Liver (tissue), 9 donors: ENCODE results near the gene DLEC1. TPM values are rescaled to one million over a fixed set of nuclear protein-coding genes. Genes with fewer than 3 reads are reported as not detected.

Experiments
- DNase-seq: peaks from one replicate; pipeline ENCODE4 v3.0.0-alpha.2; 2017; ENCODE audit warnings: low spot score
- H3K27ac ChIP-seq, 2 donors: one replicate each; pipeline ENCODE4 v1.7.0; 2013; ENCODE audit warnings: inconsistent platforms in 2 of 2, low read length in 2 of 2, control low read depth in 1 of 2, low read depth in 1 of 2, mild to moderate bottlenecking in 1 of 2
- H3K27me3 ChIP-seq, 4 donors: one replicate each; pipeline versions ENCODE4 v1.6.1 to v1.7.0; 2013; ENCODE audit warnings: low read length in 3 of 4, inconsistent platforms in 1 of 4, mild to moderate bottlenecking in 1 of 4, moderate library complexity in 1 of 4; ENCODE audit not compliant: control insufficient read depth in 4 of 4, insufficient read depth in 4 of 4
- H3K36me3 ChIP-seq, 4 donors: one replicate each; pipeline versions ENCODE4 v1.6.1 to v1.7.0; 2013; ENCODE audit warnings: low read length in 3 of 4, mild to moderate bottlenecking in 3 of 4, low read depth in 1 of 4, moderate library complexity in 1 of 4; ENCODE audit not compliant: control insufficient read depth in 4 of 4, insufficient read depth in 3 of 4
- H3K4me1 ChIP-seq, 4 donors: one replicate each; pipeline versions ENCODE4 v1.6.1 to v1.7.0; 2013; ENCODE audit warnings: low read length in 3 of 4, mild to moderate bottlenecking in 3 of 4, moderate library complexity in 1 of 4; ENCODE audit not compliant: control insufficient read depth in 4 of 4, insufficient read depth in 4 of 4
- H3K4me3 ChIP-seq, 3 donors: one replicate each; pipeline versions ENCODE4 v1.6.1 to v1.7.0; 2013; ENCODE audit warnings: low read length in 3 of 3, control low read depth in 1 of 3, low read depth in 1 of 3, mild to moderate bottlenecking in 1 of 3
- H3K9ac ChIP-seq, 2 donors: one replicate each; pipeline ENCODE4 v1.7.0; 2013; ENCODE audit warnings: low read length in 2 of 2, mild to moderate bottlenecking in 2 of 2, moderate library complexity in 2 of 2, control low read depth in 1 of 2, low read depth in 1 of 2
- H3K9me3 ChIP-seq, 4 donors: one replicate each; pipeline versions ENCODE4 v1.6.1 to v1.7.0; 2013; ENCODE audit warnings: low read length in 3 of 4; ENCODE audit not compliant: control insufficient read depth in 4 of 4
- EGR1 ChIP-seq, 2 donors: IDR thresholded peaks; 2 replicates each; pipeline ENCODE4 v1.6.1; 2016 to 2018; ENCODE audit warnings: antibody characterized with exemption in 2 of 2, low read depth in 2 of 2
- FOXA1 ChIP-seq: IDR thresholded peaks from 2 replicates; pipeline ENCODE4 v1.6.1; 2016; ENCODE audit warnings: antibody characterized with exemption
- FOXA2 ChIP-seq: IDR thresholded peaks from 2 replicates; pipeline ENCODE4 v1.6.1; 2016; ENCODE audit warnings: antibody characterized with exemption
- GABPA ChIP-seq, 2 donors: IDR thresholded peaks in 1 of 2; conservative IDR thresholded peaks in 1 of 2; 2 replicates each; pipeline ENCODE4 v1.6.1; 2016; ENCODE audit warnings: antibody characterized with exemption in 2 of 2, mild to moderate bottlenecking in 1 of 2, moderate library complexity in 1 of 2
- HNF4A ChIP-seq, 2 donors: conservative IDR thresholded peaks; 2 replicates each; pipeline ENCODE4 v1.6.1; 2016; ENCODE audit warnings: antibody characterized with exemption in 2 of 2, mild to moderate bottlenecking in 2 of 2
- HNF4G ChIP-seq: IDR thresholded peaks from 2 replicates; pipeline ENCODE4 v1.6.1; 2016; ENCODE audit warnings: antibody characterized with exemption
- JUND ChIP-seq, 2 donors: IDR thresholded peaks; 2 replicates each; pipeline ENCODE4 v1.6.1; 2016; ENCODE audit warnings: antibody characterized with exemption in 2 of 2
- NR2F2 ChIP-seq: IDR thresholded peaks from 2 replicates; pipeline ENCODE4 v1.6.1; 2016; ENCODE audit warnings: antibody characterized with exemption
- RAD21 ChIP-seq, 2 donors: IDR thresholded peaks; 2 replicates each; pipeline ENCODE4 v1.6.1; 2016; ENCODE audit warnings: antibody characterized with exemption in 2 of 2, mild to moderate bottlenecking in 2 of 2
- RXRA ChIP-seq, 2 donors: IDR thresholded peaks; 2 replicates each; pipeline ENCODE4 v1.6.1; 2017 to 2018; ENCODE audit warnings: antibody characterized with exemption in 2 of 2, mild to moderate bottlenecking in 1 of 2
- TAF1 ChIP-seq: conservative IDR thresholded peaks from 2 replicates; pipeline ENCODE4 v1.6.1; 2016; ENCODE audit warnings: antibody characterized with exemption, mild to moderate bottlenecking
- YY1 ChIP-seq: IDR thresholded peaks from 2 replicates; pipeline ENCODE4 v1.6.1; 2016; ENCODE audit warnings: antibody characterized with exemption, mild to moderate bottlenecking
- WGBS: extraction: QIAGEN DNeasy Blood & Tissue Kit; methylation state at CpG from one replicate; pipeline ENCODE4 v1.1.7; 2013; 5-methylcytosine and 5-hydroxymethylcytosine counted together
- polyA plus RNA-seq, 2 donors: library from polyadenylated mRNA; stranded (reverse) in 1 of 2; unstranded in 1 of 2; fragments of 200-250 nt in 1 of 2; fragments of >200 nt in 1 of 2; fragmentation: Nextera tagmentation in 1 of 2; extraction: Ambion mirVana in 1 of 2; gene quantifications; one replicate each; pipeline versions ENCODE4 v1.2.1 to v1.2.3, GENCODE V29; 2013 to 2015
- total RNA-seq, 2 donors: library from RNA; depleted of rRNA; stranded (reverse); fragments of >200 nt; gene quantifications; one replicate each; pipeline ENCODE4 v1.2.3, GENCODE V29; 2014
- TF ChIP-seq, protein P1 (sequence below): IDR thresholded peaks from 2 replicates; pipeline ENCODE4 v1.6.1; 2016; ENCODE audit warnings: antibody characterized with exemption
- TF ChIP-seq, protein P2 (sequence below): IDR thresholded peaks from 2 replicates; pipeline ENCODE4 v1.6.1; 2016; ENCODE audit warnings: antibody characterized with exemption
- TF ChIP-seq, protein P3 (sequence below): IDR thresholded peaks from 2 replicates; pipeline ENCODE4 v1.6.1; 2016; ENCODE audit warnings: antibody characterized with exemption
- TF ChIP-seq, protein P4 (sequence below): fragments of 150-350 bp; IDR thresholded peaks from 2 replicates; pipeline ENCODE4 v1.5.1; 2017; ENCODE audit warnings: improper control_type of control experiment, low read depth, low read length; ENCODE audit not compliant: missing input control
- donor health status: healthy.
- donor health status: healthy.
- donor health status: healthy.
- donor health status: healthy.
- donor health status: healthy.

Gene DLEC1
- total and polyA plus RNA-seq, 4 donors: 0.09 to 0.63 (median 0.30) TPM

DNA sequence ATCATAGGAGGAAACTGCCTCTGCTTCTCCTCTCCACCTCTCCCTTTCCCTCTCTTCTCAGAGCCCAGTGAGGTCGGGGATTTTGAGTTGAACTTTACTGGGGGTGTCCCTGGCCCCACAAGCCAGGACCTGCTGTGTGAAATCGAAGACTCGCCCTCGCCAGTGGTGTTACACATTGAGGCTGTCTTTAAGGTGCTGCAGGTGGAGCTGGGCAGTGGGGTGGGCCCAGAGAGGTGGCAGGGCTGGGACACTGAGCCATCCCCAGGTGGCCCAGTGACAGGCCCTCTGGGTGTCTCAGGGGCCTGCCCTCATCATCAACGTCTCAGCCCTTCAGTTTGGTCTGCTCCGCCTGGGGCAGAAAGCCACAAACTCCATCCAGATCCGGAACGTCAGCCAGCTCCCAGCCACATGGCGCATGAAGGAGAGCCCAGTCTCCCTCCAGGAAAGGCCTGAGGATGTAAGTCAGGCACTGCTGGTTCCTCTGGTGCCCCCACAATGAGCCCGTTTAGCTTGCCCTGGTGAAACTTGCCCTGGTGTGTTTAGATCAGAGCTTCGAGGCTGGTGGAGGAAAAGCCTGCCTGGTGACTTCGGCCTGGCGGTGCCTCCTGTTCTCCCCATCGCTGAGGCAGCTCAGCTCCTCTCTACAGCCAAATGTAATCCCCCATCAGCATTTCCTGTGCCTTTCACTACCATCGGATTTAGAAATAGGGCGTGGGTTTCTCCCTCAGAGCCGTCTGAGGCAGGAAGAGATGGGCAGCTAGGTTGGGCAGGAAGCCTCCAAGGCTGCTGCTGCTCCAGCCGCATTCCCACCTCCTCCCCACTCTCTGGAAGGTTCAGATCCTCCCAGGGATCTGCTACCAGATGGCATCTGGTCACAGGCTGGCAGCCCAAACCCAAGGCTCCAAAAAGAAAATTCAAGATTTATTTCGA lies 58.7 kb downstream of the DLEC1 start:
- Histone ChIP-seq H3K4me1 (no peaks in the 10 kb centered on the region), H3K4me3 (no peak overlapping the region), H3K27me3 (no peaks in the 10 kb centered on the region), H3K36me3 (no peaks in the 10 kb centered on the region), H3K9me3 (no peaks in the 10 kb centered on the region), H3K9ac (no peak overlapping the region), H3K27ac (no peak overlapping the region)
- DNase-seq: no peak
- TF ChIP-seq FOXA1: no peak
- TF ChIP-seq, protein P1, sequence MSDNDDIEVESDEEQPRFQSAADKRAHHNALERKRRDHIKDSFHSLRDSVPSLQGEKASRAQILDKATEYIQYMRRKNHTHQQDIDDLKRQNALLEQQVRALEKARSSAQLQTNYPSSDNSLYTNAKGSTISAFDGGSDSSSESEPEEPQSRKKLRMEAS: no peak
- TF ChIP-seq YY1: no peak
- TF ChIP-seq, protein P2, sequence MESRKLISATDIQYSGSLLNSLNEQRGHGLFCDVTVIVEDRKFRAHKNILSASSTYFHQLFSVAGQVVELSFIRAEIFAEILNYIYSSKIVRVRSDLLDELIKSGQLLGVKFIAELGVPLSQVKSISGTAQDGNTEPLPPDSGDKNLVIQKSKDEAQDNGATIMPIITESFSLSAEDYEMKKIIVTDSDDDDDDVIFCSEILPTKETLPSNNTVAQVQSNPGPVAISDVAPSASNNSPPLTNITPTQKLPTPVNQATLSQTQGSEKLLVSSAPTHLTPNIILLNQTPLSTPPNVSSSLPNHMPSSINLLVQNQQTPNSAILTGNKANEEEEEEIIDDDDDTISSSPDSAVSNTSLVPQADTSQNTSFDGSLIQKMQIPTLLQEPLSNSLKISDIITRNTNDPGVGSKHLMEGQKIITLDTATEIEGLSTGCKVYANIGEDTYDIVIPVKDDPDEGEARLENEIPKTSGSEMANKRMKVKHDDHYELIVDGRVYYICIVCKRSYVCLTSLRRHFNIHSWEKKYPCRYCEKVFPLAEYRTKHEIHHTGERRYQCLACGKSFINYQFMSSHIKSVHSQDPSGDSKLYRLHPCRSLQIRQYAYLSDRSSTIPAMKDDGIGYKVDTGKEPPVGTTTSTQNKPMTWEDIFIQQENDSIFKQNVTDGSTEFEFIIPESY: no peak
- TF ChIP-seq EGR1 (IDR thresholded peaks at IDR 0.05; ENCODE audit: low read depth in 2 of 2): no peak
- TF ChIP-seq, protein P3, sequence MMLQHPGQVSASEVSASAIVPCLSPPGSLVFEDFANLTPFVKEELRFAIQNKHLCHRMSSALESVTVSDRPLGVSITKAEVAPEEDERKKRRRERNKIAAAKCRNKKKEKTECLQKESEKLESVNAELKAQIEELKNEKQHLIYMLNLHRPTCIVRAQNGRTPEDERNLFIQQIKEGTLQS: no peak
- TF ChIP-seq, protein P4, sequence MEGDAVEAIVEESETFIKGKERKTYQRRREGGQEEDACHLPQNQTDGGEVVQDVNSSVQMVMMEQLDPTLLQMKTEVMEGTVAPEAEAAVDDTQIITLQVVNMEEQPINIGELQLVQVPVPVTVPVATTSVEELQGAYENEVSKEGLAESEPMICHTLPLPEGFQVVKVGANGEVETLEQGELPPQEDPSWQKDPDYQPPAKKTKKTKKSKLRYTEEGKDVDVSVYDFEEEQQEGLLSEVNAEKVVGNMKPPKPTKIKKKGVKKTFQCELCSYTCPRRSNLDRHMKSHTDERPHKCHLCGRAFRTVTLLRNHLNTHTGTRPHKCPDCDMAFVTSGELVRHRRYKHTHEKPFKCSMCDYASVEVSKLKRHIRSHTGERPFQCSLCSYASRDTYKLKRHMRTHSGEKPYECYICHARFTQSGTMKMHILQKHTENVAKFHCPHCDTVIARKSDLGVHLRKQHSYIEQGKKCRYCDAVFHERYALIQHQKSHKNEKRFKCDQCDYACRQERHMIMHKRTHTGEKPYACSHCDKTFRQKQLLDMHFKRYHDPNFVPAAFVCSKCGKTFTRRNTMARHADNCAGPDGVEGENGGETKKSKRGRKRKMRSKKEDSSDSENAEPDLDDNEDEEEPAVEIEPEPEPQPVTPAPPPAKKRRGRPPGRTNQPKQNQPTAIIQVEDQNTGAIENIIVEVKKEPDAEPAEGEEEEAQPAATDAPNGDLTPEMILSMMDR: no peak
- TF ChIP-seq FOXA2: no peak
- no peak for TF ChIP-seq RXRA (IDR thresholded peaks at IDR 0.05)
- TF ChIP-seq TAF1: no peak
- TF ChIP-seq RAD21 (IDR thresholded peaks at IDR 0.05): no peak
- TF ChIP-seq JUND (IDR thresholded peaks at IDR 0.05): no peak
- 84% methylated on average over 19 of the region's 19 CpGs for WGBS

DNA sequence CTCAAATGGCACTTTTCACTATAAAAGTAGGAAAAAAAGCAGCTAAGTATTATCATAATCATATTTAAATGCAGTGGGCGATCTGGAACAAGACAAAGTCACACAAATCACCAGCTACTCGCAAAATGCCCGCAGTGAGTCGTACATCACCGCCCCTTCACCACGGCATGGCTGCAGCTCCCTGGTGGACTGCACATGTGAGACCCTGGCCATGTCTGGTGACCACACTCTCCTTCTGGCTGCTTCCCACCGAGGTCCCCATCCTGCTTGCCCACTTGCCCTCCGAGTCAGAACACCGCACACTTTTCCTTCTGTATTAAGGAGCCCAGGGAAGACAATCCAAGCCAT lies 59.3 kb downstream of the DLEC1 start:
- no peaks in the 10 kb centered on the region for H3K4me1 ChIP-seq
- H3K9ac ChIP-seq: no peak overlapping the region
- WGBS: 94% methylated on average over 9 of the region's 9 CpGs
- no peak overlapping the region for H3K27ac ChIP-seq
- no peak for DNase-seq
- H3K36me3 ChIP-seq: no peaks in the 10 kb centered on the region
- TF ChIP-seq HNF4G (no peak), RXRA (IDR thresholded peaks at IDR 0.05) (no peak)
- no peaks in the 10 kb centered on the region for H3K27me3 ChIP-seq
- H3K4me3 ChIP-seq: no peak overlapping the region
- H3K9me3 ChIP-seq: no peaks in the 10 kb centered on the region

DNA sequence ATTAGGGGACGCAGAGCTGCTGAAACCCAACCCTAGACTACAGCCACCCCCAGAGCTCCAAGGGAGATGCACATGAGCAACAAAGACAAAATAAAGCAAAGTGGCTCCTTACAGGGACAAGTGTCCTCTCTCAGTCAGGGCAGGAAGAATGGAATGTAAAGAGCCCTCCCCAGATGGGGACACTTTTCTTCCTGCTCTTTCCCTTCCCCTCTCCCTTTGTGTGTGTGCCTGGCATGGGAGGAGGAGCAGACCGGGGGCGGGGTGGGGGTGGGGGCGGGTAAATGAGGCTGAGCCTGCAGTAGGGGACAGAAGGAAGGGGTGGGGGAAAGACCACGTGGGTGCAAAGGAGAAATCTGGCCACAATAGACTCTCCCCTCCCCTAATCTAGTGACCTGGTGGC lies 60.5 kb downstream of the DLEC1 start:
- Histone ChIP-seq H3K27ac (no peak overlapping the region), H3K4me1 (no peaks in the 10 kb centered on the region), H3K27me3 (no peaks in the 10 kb centered on the region), H3K4me3 (no peak overlapping the region), H3K9ac (no peak overlapping the region), H3K9me3 (no peaks in the 10 kb centered on the region), H3K36me3 (no peaks in the 10 kb centered on the region)
- DNase-seq: no peak
- WGBS: 38% methylated on average over 5 of the region's 5 CpGs
- TF ChIP-seq NR2F2: no peak
- TF ChIP-seq RXRA (IDR thresholded peaks at IDR 0.05): no peak
- TF ChIP-seq, protein P1: no peak
- no peak for TF ChIP-seq GABPA (IDR thresholded peaks at IDR 0.05 in 1 of 2, conservative IDR thresholded peaks at IDR 0.05 in 1 of 2)
- TF ChIP-seq FOXA2: no peak
- TF ChIP-seq, protein P3: no peak
- TF ChIP-seq EGR1 (IDR thresholded peaks at IDR 0.05; ENCODE audit: low read depth in 2 of 2): no peak
- TF ChIP-seq JUND (IDR thresholded peaks at IDR 0.05): no peak
- TF ChIP-seq YY1: no peak
- no peak for TF ChIP-seq HNF4A (conservative IDR thresholded peaks at IDR 0.05)
